Gastrocnemius medialis (tissue), 4 donors: ENCODE measurements around the gene ADGRV1. TPM values are rescaled to one million over a fixed set of nuclear protein-coding genes. Genes with fewer than 3 reads are reported as not detected.

ENCODE experiments used
- ATAC-seq, 2 donors: fragments of 150-250 bp; one replicate each; pipeline ENCODE4 v1.9.1; 2016
- DNase-seq, 2 donors: peaks; one replicate each; pipeline ENCODE4 v3.0.0-alpha.2; 2019
- H3K27ac ChIP-seq, 4 donors: fragments of 200-600 bp; sonication (generic); 1 replicate in 1 of 4; 2 replicates in 3 of 4; pipeline ENCODE4 v1.5.1; 2016 to 2018; ENCODE audit warnings: mild to moderate bottlenecking in 2 of 4, moderate library complexity in 1 of 4
- H3K27me3 ChIP-seq, 3 donors: fragments of 200-600 bp; sonication (generic) in 2 of 3; 1 replicate in 1 of 3; 2 replicates in 2 of 3; pipeline versions ENCODE4 v1.5.1 to v1.6.0; 2016 to 2019; ENCODE audit warnings: mild to moderate bottlenecking in 1 of 3, moderate library complexity in 1 of 3
- H3K36me3 ChIP-seq, 2 donors: fragments of 200-600 bp; sonication (generic) in 1 of 2; one replicate each; pipeline ENCODE4 v1.5.1; 2017 to 2018
- H3K4me1 ChIP-seq, 2 donors: fragments of 200-600 bp; sonication (generic) in 1 of 2; one replicate each; pipeline ENCODE4 v1.5.1; 2016 to 2017; ENCODE audit warnings: mild to moderate bottlenecking in 2 of 2
- H3K4me3 ChIP-seq, 4 donors: fragments of 200-600 bp; sonication (generic) in 3 of 4; 1 replicate in 1 of 4; 2 replicates in 3 of 4; pipeline ENCODE4 v1.5.1; 2016 to 2019; ENCODE audit warnings: mild to moderate bottlenecking in 2 of 4
- H3K9me3 ChIP-seq, 3 donors: fragments of 200-600 bp; sonication (generic) in 2 of 3; 1 replicate in 1 of 3; 2 replicates in 2 of 3; pipeline ENCODE4 v1.5.1; 2016 to 2019
- CTCF ChIP-seq, 5 experiments: fragments of 450-650 bp in 3 of 5; fragments of 200-600 bp in 2 of 5; sonication (generic) in 2 of 5; IDR thresholded peaks in 4 of 5; conservative IDR thresholded peaks in 1 of 5; 1 replicate in 4 of 5; 2 replicates in 1 of 5; pipeline ENCODE4 v1.5.1; 2016 to 2019; ENCODE audit warnings: antibody characterized with exemption in 5 of 5, mild to moderate bottlenecking in 3 of 5, moderate library complexity in 3 of 5
- POLR2A ChIP-seq, 2 donors: fragments of 450-650 bp; IDR thresholded peaks; one replicate each; pipeline ENCODE4 v1.6.1; 2017; ENCODE audit warnings: antibody characterized with exemption in 2 of 2, mild to moderate bottlenecking in 2 of 2, moderate library complexity in 2 of 2
- in situ Hi-C, 4 donors: fragments of 200-750 bp; cut with MboI; loops; one replicate each; pipeline versions ENCODE4 v1.15.0 to v1.8.0; 2017; ENCODE audit warnings: low sequenced_read_pairs in 4 of 4
- intact Hi-C: fragments of 100-400 bp; cut with DNase I; formaldehyde crosslinking; loops from one replicate; pipeline ENCODE4 v1.15.1; 2023; ENCODE audit warnings: low total_unique reads
- total RNA-seq, 4 donors: library from RNA; depleted of rRNA; stranded (reverse); fragments of >200 nt; gene quantifications; one replicate each; pipeline versions ENCODE4 v1.1.0 to v1.2.3, GENCODE V29; 2016

ADGRV1 gene
- total RNA-seq, 4 donors from 2014 or later, result 0.22 to 0.41 TPM; not detected in 2

DNA sequence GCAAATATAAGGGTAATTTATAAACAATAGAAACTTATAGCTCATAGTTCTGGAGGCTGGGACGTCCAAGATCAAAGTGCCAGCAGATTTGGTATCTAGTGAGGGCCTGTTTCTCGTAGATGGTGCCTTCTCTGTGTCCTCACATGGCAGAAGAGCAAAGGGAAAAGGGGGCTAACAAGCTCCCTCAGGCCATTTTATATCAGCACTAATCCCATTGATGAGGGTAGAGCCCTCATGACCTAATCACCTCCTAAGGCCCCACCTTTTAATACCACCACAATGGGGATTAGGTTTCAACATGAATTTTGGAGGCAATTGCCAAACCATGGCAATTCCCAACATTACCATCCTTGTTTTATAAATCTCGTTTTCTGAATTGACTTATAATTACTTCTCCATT lies 564.7 kb downstream of the ADGRV1 start:
- intact Hi-C loops, result no loop called here
- in situ Hi-C loops, result no loop called here

DNA sequence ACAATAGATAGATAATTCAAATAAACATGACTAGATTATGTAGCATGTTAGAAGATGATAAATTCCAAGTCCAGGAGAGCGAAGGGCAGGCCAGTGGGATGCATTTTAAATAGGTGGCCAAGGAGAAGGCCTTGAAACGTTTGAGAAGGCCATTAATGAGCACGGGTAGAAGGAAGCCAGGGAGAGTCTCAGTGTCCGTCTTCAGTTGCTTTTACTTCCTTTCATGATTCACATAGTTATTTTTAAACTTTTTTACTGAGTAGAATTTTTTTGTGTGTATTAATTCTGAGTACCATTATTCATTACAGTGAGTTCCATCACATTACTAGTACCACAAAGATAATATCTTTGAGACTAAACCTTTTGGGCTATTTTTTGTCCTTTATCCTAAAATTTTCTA lies 565.3 kb downstream of the ADGRV1 start:
- Histone ChIP-seq H3K36me3 (no peaks in the 10 kb centered on the region), H3K27ac (peak overlapping the region in 1 of 4 donors; percentile 18), H3K4me1 (peaks cover 16 to 25% of the 10 kb centered on the region in 2 donors), H3K27me3 (no peaks in the 10 kb centered on the region), H3K9me3 (no peaks in the 10 kb centered on the region), H3K4me3 (no peak overlapping the region)
- ATAC-seq (peak in 1 of 2 donors; percentile 49), DNase-seq (no peak)
- TF ChIP-seq CTCF (IDR thresholded peaks at IDR 0.05 in 4 of 5, conservative IDR thresholded peaks at IDR 0.05 in 1 of 5), result no peak
- TF ChIP-seq POLR2A (IDR thresholded peaks at IDR 0.05), result no peak
- in situ Hi-C loops, result no loop called here
- intact Hi-C loops, result no loop called here

More for the DNA sequence above, 564.7 kb downstream of the ADGRV1 start:
- no peaks in the 10 kb centered on the region for H3K27me3 ChIP-seq
- no peaks in the 10 kb centered on the region for H3K9me3 ChIP-seq
- TF ChIP-seq CTCF (IDR thresholded peaks at IDR 0.05 in 4 of 5, conservative IDR thresholded peaks at IDR 0.05 in 1 of 5) (no peak), POLR2A (IDR thresholded peaks at IDR 0.05) (no peak)
- DNase-seq (no peak), ATAC-seq (no peak)
- H3K4me1 ChIP-seq, result peaks cover 16 to 25% of the 10 kb centered on the region in 2 donors
- H3K4me3 ChIP-seq, result no peak overlapping the region
- no peaks in the 10 kb centered on the region for H3K36me3 ChIP-seq
- H3K27ac ChIP-seq, result peak overlapping the region in 1 of 4 donors; percentile 18

GRCh38 chr5:91125916-91126315 lies 567.3 kb downstream of the ADGRV1 start:
- Histone ChIP-seq H3K9me3 (no peaks in the 10 kb centered on the region), H3K36me3 (no peaks in the 10 kb centered on the region), H3K27me3 (no peaks in the 10 kb centered on the region), H3K27ac (peak overlapping the region in 3 of 4 donors; percentile 12 to 35 (median 27)), H3K4me3 (no peak overlapping the region), H3K4me1 (peaks cover 16 to 25% of the 10 kb centered on the region in 2 donors)
- no peak for ATAC-seq
- DNase-seq, result no peak
- no peak for TF ChIP-seq CTCF (IDR thresholded peaks at IDR 0.05 in 4 of 5, conservative IDR thresholded peaks at IDR 0.05 in 1 of 5)
- TF ChIP-seq POLR2A (IDR thresholded peaks at IDR 0.05), result no peak
- in situ Hi-C loops, result no loop called here
- intact Hi-C loops, result no loop called here

DNA sequence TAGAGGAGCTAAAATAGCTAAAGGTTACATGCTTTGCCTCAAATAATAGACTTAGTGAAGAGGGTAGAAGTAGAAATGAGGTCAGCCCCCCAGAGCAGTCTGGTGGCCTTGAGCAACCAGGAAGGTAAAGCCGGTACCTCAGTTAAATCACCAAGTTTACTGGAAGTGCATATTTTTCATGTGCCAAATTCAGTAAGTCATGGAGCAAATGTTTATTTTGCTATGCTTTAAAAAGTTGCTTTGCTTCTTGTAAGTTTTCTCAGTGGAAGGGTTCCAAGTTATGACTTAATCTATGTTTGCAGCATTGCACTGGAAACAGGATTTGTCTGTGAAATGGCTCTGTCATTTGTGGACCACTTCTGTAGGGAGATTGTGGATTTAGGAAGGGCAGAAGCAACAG lies 567.9 kb downstream of the ADGRV1 start:
- in situ Hi-C loops, result no loop called here
- no peak overlapping the region for H3K4me3 ChIP-seq

More for the DNA sequence above, 567.9 kb downstream of the ADGRV1 start:
- TF ChIP-seq POLR2A (IDR thresholded peaks at IDR 0.05) (no peak), CTCF (IDR thresholded peaks at IDR 0.05 in 4 of 5, conservative IDR thresholded peaks at IDR 0.05 in 1 of 5) (no peak)
- Histone ChIP-seq H3K27ac (peak overlapping the region in 3 of 4 donors; percentile 12 to 35 (median 27)), H3K27me3 (no peaks in the 10 kb centered on the region), H3K36me3 (no peaks in the 10 kb centered on the region), H3K4me1 (peaks cover 16 to 25% of the 10 kb centered on the region in 2 donors), H3K9me3 (no peaks in the 10 kb centered on the region)
- intact Hi-C loops, result no loop called here
- ATAC-seq, result no peak
- DNase-seq, result no peak
